MCF 10A (cell line): ENCODE results near the gene HEPHL1. TPM values are rescaled to one million over a fixed set of nuclear protein-coding genes. Genes with fewer than 3 reads are reported as not detected.

Source experiments
- BruUV-seq: library from RNA; stranded (reverse); fragments of 400-500 nt; replicated peaks from 2 replicates; lab custom pipeline; 2021; lab: Mats Ljungman, UMichigan
- CTCF ChIA-PET: fragments of 300-600 bp; sonication (Branson Sonifier 250); formaldehyde crosslinking; extraction: SDS; loops from one replicate; lab custom pipeline; 2021; ENCODE audit warnings: antibody characterized with exemption, inconsistent platforms; lab: Yijun Ruan, JAX
- POLR2A ChIA-PET: fragments of 300-600, 350-650 bp; sonication (Branson Sonifier 250); formaldehyde crosslinking; extraction: SDS; loops from one replicate; lab custom pipeline; 2020; ENCODE audit warnings: antibody characterized with exemption, inconsistent platforms; lab: Yijun Ruan, JAX
- DNase-seq: peaks from one replicate; pipeline ENCODE4 v3.0.0-alpha.2; 2018; ENCODE audit not compliant: unreplicated experiment
- H3K27ac Mint-ChIP-seq: one replicate; pipeline ENCODE4 v1.8.0; 2022; ENCODE audit warnings: mild to moderate bottlenecking, low read depth, mixed read lengths; ENCODE audit not compliant: unreplicated experiment
- H3K27me3 Mint-ChIP-seq: one replicate; pipeline ENCODE4 v1.8.0; 2022; ENCODE audit warnings: mixed read lengths; ENCODE audit not compliant: insufficient read depth, unreplicated experiment
- H3K36me3 Mint-ChIP-seq: one replicate; pipeline ENCODE4 v1.8.0; 2022; ENCODE audit warnings: mild to moderate bottlenecking, moderate library complexity, mixed read lengths; ENCODE audit not compliant: insufficient read depth, unreplicated experiment
- H3K4me1 Mint-ChIP-seq: one replicate; pipeline ENCODE4 v1.8.0; 2022; ENCODE audit warnings: mixed read lengths; ENCODE audit not compliant: insufficient read depth, unreplicated experiment
- H3K4me3 Mint-ChIP-seq: one replicate; pipeline ENCODE4 v1.8.0; 2022; ENCODE audit warnings: mild to moderate bottlenecking, moderate library complexity, mixed read lengths; ENCODE audit not compliant: unreplicated experiment
- H3K9me3 Mint-ChIP-seq: one replicate; pipeline ENCODE4 v1.8.0; 2022; ENCODE audit warnings: mixed read lengths; ENCODE audit not compliant: unreplicated experiment
- intact Hi-C: fragments of 100-400 bp; cut with micrococcal nuclease; formaldehyde crosslinking; loops from 2 replicates; pipeline ENCODE4 v1.14.1; 2022
- total RNA-seq: library from RNA; stranded (reverse); gene quantifications from 2 replicates; pipeline ENCODE4 v1.2.3, GENCODE V29; 2022
- TF ChIP-seq, protein P1 (sequence below): fragments of 200-600 bp; IDR thresholded peaks from one replicate; pipeline ENCODE4 v1.8.0; 2022; ENCODE audit warnings: antibody characterized with exemption, mild to moderate bottlenecking; ENCODE audit not compliant: unreplicated experiment

HEPHL1 gene
- total RNA-seq, 1 experiment from 2014 or later, result not detected

DNA sequence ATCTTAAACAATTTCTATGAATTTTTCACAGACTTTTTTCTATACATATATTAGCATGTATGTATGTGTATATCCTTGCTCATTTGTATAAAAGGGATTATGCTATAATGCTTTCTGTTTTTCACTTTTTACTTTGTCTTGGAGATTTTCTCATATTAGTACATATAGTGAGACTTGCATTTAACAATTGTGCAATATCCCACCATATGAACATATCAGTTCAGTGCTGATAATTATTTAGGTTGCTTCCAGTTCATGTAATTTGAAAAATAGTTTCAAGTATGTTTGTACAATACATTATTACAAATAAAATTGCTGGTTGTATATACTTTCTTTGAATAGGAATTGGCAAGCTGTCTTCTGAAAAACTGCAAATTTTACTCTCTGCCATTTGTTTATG, 37.9 kb downstream of the HEPHL1 start:
- TF ChIP-seq, protein P1, sequence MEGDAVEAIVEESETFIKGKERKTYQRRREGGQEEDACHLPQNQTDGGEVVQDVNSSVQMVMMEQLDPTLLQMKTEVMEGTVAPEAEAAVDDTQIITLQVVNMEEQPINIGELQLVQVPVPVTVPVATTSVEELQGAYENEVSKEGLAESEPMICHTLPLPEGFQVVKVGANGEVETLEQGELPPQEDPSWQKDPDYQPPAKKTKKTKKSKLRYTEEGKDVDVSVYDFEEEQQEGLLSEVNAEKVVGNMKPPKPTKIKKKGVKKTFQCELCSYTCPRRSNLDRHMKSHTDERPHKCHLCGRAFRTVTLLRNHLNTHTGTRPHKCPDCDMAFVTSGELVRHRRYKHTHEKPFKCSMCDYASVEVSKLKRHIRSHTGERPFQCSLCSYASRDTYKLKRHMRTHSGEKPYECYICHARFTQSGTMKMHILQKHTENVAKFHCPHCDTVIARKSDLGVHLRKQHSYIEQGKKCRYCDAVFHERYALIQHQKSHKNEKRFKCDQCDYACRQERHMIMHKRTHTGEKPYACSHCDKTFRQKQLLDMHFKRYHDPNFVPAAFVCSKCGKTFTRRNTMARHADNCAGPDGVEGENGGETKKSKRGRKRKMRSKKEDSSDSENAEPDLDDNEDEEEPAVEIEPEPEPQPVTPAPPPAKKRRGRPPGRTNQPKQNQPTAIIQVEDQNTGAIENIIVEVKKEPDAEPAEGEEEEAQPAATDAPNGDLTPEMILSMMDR, result no peak
- Mint-ChIP-seq H3K4me3 (no peak overlapping the region), H3K4me1 (no peaks in the 10 kb centered on the region), H3K27ac (no peak overlapping the region), H3K9me3 (no peaks in the 10 kb centered on the region), H3K27me3 (peaks cover 42% of the 10 kb centered on the region), H3K36me3 (no peaks in the 10 kb centered on the region)
- ChIA-PET CTCF (no interaction called here), POLR2A (interaction anchor here (1.4 kb wide), 1 partner anchor 70 kb away, joined by 3 read pairs; the partner anchor contains the start of gene PANX1)
- DNase-seq, result no peak
- intact Hi-C loops, result no loop called here
- no TSS peak for BruUV-seq

DNA sequence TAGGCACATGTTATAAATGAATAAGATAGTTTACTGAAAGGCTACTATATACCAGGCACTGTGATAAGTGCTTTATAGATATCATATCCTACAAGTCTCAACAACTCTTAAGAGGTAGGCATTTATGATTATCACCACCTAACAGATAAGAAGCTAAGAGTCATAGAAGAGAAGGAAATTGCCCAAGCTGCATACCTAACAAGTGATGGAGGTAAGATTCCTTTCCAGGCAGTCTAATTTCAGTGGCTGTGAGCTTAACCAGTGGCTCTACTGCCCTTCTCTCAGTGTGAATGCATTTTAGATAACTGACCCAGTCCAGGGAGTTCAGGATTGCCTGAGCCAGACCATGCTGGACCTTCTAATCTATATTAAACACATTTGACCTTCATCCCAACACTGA, 39.2 kb downstream of the HEPHL1 start:
- TF ChIP-seq, protein P1, result no peak
- no peak overlapping the region for H3K4me3 Mint-ChIP-seq
- no peaks in the 10 kb centered on the region for H3K36me3 Mint-ChIP-seq
- DNase-seq, result no peak
- no TSS peak for BruUV-seq
- ChIA-PET CTCF (interaction anchor here (1.0 kb wide), 1 partner anchor 165 kb away, joined by 5 read pairs; no protein-coding TSS in a partner anchor), POLR2A (no interaction called here)
- H3K4me1 Mint-ChIP-seq, result no peaks in the 10 kb centered on the region
- H3K27me3 Mint-ChIP-seq, result peaks cover 56% of the 10 kb centered on the region
- intact Hi-C loops, result no loop called here
- H3K9me3 Mint-ChIP-seq, result no peaks in the 10 kb centered on the region
- peak overlapping the region; percentile 7 for H3K27ac Mint-ChIP-seq

DNA sequence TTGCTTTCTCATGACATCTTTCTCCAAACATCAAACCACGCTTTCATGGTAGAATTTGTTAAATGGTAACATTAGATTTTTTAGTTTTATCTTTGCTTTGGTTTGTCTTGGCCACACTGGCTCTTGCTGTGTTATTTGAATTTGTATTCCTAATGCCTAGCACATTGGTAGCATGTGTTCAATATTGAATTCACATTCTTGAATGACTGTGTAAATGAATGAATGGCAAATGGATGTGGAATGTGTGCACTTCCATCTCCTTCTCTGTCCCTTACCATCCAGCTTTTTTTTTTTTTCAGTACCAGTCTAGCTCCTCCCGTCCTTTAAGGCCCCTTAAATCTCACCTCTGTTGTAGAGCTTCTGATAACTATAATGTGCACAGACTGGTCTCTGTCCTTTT, 41.2 kb downstream of the HEPHL1 start:
- intact Hi-C loops, result no loop called here
- Mint-ChIP-seq H3K36me3 (no peaks in the 10 kb centered on the region), H3K4me3 (no peak overlapping the region), H3K27me3 (peaks cover 53% of the 10 kb centered on the region), H3K9me3 (no peaks in the 10 kb centered on the region), H3K27ac (no peak overlapping the region), H3K4me1 (no peaks in the 10 kb centered on the region)
- no peak for DNase-seq
- no TSS peak for BruUV-seq
- TF ChIP-seq, protein P1, result no peak
- POLR2A ChIA-PET, result no interaction called here
- CTCF ChIA-PET, result no interaction called here

DNA sequence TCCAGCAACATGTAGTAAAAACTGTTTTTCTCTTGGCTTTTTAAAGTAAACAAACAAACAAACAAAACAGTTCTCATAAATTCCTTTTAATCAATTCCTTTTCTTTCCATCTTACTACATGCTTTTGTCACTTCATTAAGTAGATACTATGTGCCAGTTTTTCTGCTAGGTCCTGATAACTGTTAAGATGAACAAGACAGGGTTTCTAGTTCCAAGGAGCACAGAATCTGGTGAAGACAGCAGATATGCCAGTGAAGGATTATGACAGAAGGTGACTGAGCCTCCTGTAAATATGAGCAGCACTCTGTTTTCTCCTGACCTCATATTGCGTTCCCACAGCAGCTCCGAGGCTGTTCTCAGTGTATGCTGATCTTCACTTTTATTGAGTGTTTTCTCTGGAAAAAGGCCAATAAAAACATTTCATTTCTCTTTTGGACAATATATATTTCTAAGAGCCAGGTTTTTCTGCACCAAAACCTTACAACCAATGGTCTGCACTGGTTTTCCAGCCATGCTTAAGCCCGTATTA, 45.8 kb downstream of the HEPHL1 start:
- ChIA-PET CTCF (interaction anchor here (0.6 kb wide), 1 partner anchor 47 kb away, joined by 3 read pairs; no protein-coding TSS in a partner anchor), POLR2A (interaction anchor here (0.7 kb wide), 1 partner anchor 216 kb away, joined by 3 read pairs; no protein-coding TSS in a partner anchor)
- TF ChIP-seq, protein P1, result no peak
- Mint-ChIP-seq H3K4me1 (no peaks in the 10 kb centered on the region), H3K36me3 (no peaks in the 10 kb centered on the region), H3K27me3 (peaks cover 32% of the 10 kb centered on the region), H3K27ac (no peak overlapping the region), H3K4me3 (no peak overlapping the region), H3K9me3 (no peaks in the 10 kb centered on the region)
- no TSS peak for BruUV-seq
- intact Hi-C loops, result no loop called here
- DNase-seq, result no peak
